ENCODE data around the gene NUPR1.

GRCh38 chr16:28511801-28512789, 26.7 kb downstream of the NUPR1 start:
- TF ChIP-seq POLR2A (IDR thresholded peaks at IDR 0.05; ENCODE audit: low read length) (no peak), GATA1 (IDR thresholded peaks at IDR 0.05; ENCODE audit: low read depth, low read length) (no peak)

All from erythroblast (primary cell).